Ectodermal cell (in vitro differentiated cells): ENCODE measurements around the gene ZDHHC1.

Source experiments
- H3K27ac ChIP-seq: 2 replicates; pipeline ENCODE4 v1.7.0; 2013; ENCODE audit warnings: mild to moderate bottlenecking, low read depth, low read length; ENCODE audit not compliant: insufficient read depth, poor library complexity, severe bottlenecking
- H3K27me3 ChIP-seq: 2 replicates; pipeline ENCODE4 v1.7.0; 2013; ENCODE audit warnings: mild to moderate bottlenecking, low read length; ENCODE audit not compliant: insufficient read depth, control insufficient read depth, poor library complexity, severe bottlenecking
- H3K36me3 ChIP-seq: one replicate; pipeline ENCODE4 v1.7.0; 2013; ENCODE audit warnings: low read length; ENCODE audit not compliant: control insufficient read depth, insufficient read depth
- H3K4me1 ChIP-seq: one replicate; pipeline ENCODE4 v1.7.0; 2013; ENCODE audit warnings: low read length; ENCODE audit not compliant: control insufficient read depth, insufficient read depth
- H3K4me3 ChIP-seq: 2 replicates; pipeline ENCODE4 v1.7.0; 2013; ENCODE audit warnings: low read depth, low read length, control low read depth; ENCODE audit not compliant: insufficient read depth
- H3K9me3 ChIP-seq: 2 replicates; pipeline ENCODE4 v1.7.0; 2013; ENCODE audit warnings: mild to moderate bottlenecking, low read length, moderate library complexity; ENCODE audit not compliant: control insufficient read depth
- WGBS, 2 experiments: methylation state at CpG; one replicate each; pipeline ENCODE4 v1.1.7; 2013; ENCODE audit warnings: missing lambda C conversion rate in 2 of 2; 5-methylcytosine and 5-hydroxymethylcytosine counted together

ZDHHC1 gene

GRCh38 chr16:67412294-67412693 lies 4.0 kb downstream of the ZDHHC1 start:
- 80% methylated on average over 2 of the region's 2 CpGs for WGBS, 2 experiments
- Histone ChIP-seq H3K4me3 (no peak overlapping the region), H3K4me1 (no peaks in the 10 kb centered on the region), H3K9me3 (no peaks in the 10 kb centered on the region), H3K27me3 (peaks cover 17% of the 10 kb centered on the region), H3K27ac (no peak overlapping the region), H3K36me3 (no peaks in the 10 kb centered on the region)

- peaks cover 8% of the 10 kb centered on the region for H3K4me1 ChIP-seq
- no peak overlapping the region for H3K27ac ChIP-seq
- H3K27me3 ChIP-seq, result peaks cover 15% of the 10 kb centered on the region
- H3K36me3 ChIP-seq, result no peaks in the 10 kb centered on the region
- WGBS, 2 experiments, result 87 to 93% methylated on average over 3 of the region's 3 CpGs
- H3K4me3 ChIP-seq, result no peak overlapping the region
- no peaks in the 10 kb centered on the region for H3K9me3 ChIP-seq
Measured at GRCh38 chr16:67411339-67411738, 4.9 kb downstream of the ZDHHC1 start.

- Histone ChIP-seq H3K27ac (no peak overlapping the region), H3K9me3 (no peaks in the 10 kb centered on the region), H3K4me1 (peaks cover 10% of the 10 kb centered on the region), H3K4me3 (no peak overlapping the region), H3K36me3 (no peaks in the 10 kb centered on the region), H3K27me3 (peaks cover 5% of the 10 kb centered on the region)
- WGBS, 2 experiments, result 96% methylated on average over 9 of the region's 9 CpGs
Measured at GRCh38 chr16:67409631-67410030, 6.6 kb downstream of the ZDHHC1 start.

GRCh38 chr16:67407788-67408452 lies 8.4 kb downstream of the ZDHHC1 start:
- no peaks in the 10 kb centered on the region for H3K9me3 ChIP-seq
- 80 to 87% methylated on average over 6 of the region's 6 CpGs for WGBS, 2 experiments

GRCh38 chr16:67407176-67407787 lies 9.0 kb downstream of the ZDHHC1 start:
- no peaks in the 10 kb centered on the region for H3K9me3 ChIP-seq

More at GRCh38 chr16:67407788-67408452, 8.4 kb downstream of the ZDHHC1 start:
- Histone ChIP-seq H3K4me1 (peaks cover 10% of the 10 kb centered on the region), H3K27me3 (no peaks in the 10 kb centered on the region), H3K36me3 (no peaks in the 10 kb centered on the region), H3K4me3 (no peak overlapping the region), H3K27ac (no peak overlapping the region)

GRCh38 chr16:67406111-67406971 lies 9.9 kb downstream of the ZDHHC1 start:
- Histone ChIP-seq H3K36me3 (no peaks in the 10 kb centered on the region), H3K4me1 (peaks cover 14% of the 10 kb centered on the region), H3K4me3 (no peak overlapping the region), H3K27me3 (no peaks in the 10 kb centered on the region), H3K9me3 (no peaks in the 10 kb centered on the region), H3K27ac (no peak overlapping the region)
- 87% methylated on average over 18 of the region's 18 CpGs for WGBS, 2 experiments

More at GRCh38 chr16:67407176-67407787, 9.0 kb downstream of the ZDHHC1 start:
- Histone ChIP-seq H3K27me3 (no peaks in the 10 kb centered on the region), H3K36me3 (no peaks in the 10 kb centered on the region), H3K27ac (no peak overlapping the region), H3K4me1 (peaks cover 10% of the 10 kb centered on the region), H3K4me3 (no peak overlapping the region)
- WGBS, 2 experiments, result 93% methylated on average over 7 of the region's 7 CpGs

- H3K4me1 ChIP-seq, result peaks cover 14% of the 10 kb centered on the region
- no peak overlapping the region for H3K4me3 ChIP-seq
Measured at GRCh38 chr16:67405336-67405735, 10.9 kb downstream of the ZDHHC1 start.

GRCh38 chr16:67404740-67405226 lies 11.5 kb downstream of the ZDHHC1 start:
- 94 to 96% methylated on average over 5 of the region's 5 CpGs for WGBS, 2 experiments
- Histone ChIP-seq H3K27ac (no peak overlapping the region), H3K4me3 (no peak overlapping the region)

More at GRCh38 chr16:67405336-67405735, 10.9 kb downstream of the ZDHHC1 start:
- H3K27me3 ChIP-seq, result no peaks in the 10 kb centered on the region
- 90 to 95% methylated on average over 8 of the region's 8 CpGs for WGBS, 2 experiments
- H3K27ac ChIP-seq, result no peak overlapping the region
- H3K9me3 ChIP-seq, result no peaks in the 10 kb centered on the region
- no peaks in the 10 kb centered on the region for H3K36me3 ChIP-seq

GRCh38 chr16:67403976-67404555 lies 12.2 kb downstream of the ZDHHC1 start:
- H3K27me3 ChIP-seq, result no peaks in the 10 kb centered on the region
- no peaks in the 10 kb centered on the region for H3K9me3 ChIP-seq
- 92 to 93% methylated on average over 12 of the region's 12 CpGs for WGBS, 2 experiments
- no peak overlapping the region for H3K27ac ChIP-seq
- H3K4me1 ChIP-seq, result peaks cover 14% of the 10 kb centered on the region
- no peaks in the 10 kb centered on the region for H3K36me3 ChIP-seq
- no peak overlapping the region for H3K4me3 ChIP-seq

More at GRCh38 chr16:67404740-67405226, 11.5 kb downstream of the ZDHHC1 start:
- no peaks in the 10 kb centered on the region for H3K27me3 ChIP-seq
- no peaks in the 10 kb centered on the region for H3K9me3 ChIP-seq
- H3K4me1 ChIP-seq, result peaks cover 14% of the 10 kb centered on the region
- H3K36me3 ChIP-seq, result no peaks in the 10 kb centered on the region
